Thyroid gland (tissue), 4 donors: ENCODE data around the gene GRIP1.

Experiments used
- CTCF ChIP-seq, 6 experiments: fragments of 200-600 bp in 3 of 6; fragments of 450-650 bp in 3 of 6; sonication (generic) in 3 of 6; IDR thresholded peaks; one replicate each; pipeline ENCODE4 v1.5.1; 2016 to 2019; ENCODE audit warnings: antibody characterized with exemption in 6 of 6, mild to moderate bottlenecking in 2 of 6, inconsistent platforms in 1 of 6, moderate library complexity in 1 of 6
- POLR2A ChIP-seq, 2 donors: fragments of 450-650 bp; IDR thresholded peaks; one replicate each; pipeline ENCODE4 v1.6.1; 2017; ENCODE audit warnings: antibody characterized with exemption in 2 of 2, mild to moderate bottlenecking in 2 of 2, moderate library complexity in 1 of 2

GRCh38 chr12:66598608-66599007 is 80.3 kb downstream of the GRIP1 start:
- TF ChIP-seq POLR2A (IDR thresholded peaks at IDR 0.05) (no peak), CTCF (IDR thresholded peaks at IDR 0.05) (no peak)
